ENCODE data around the gene RESF1.

RESF1 gene

GRCh38 chr12:31961137-31961536 is 1.9 kb downstream of the RESF1 start:
- H3K4me3 ChIP-seq (ENCODE audit: low read length), result peak overlapping the region; percentile 71
- no peak for TF ChIP-seq CTCF (IDR thresholded peaks at IDR 0.05; ENCODE audit: insufficient read depth, low read depth, low read length, missing control alignments)
- no peak for DNase-seq (ENCODE audit: low read depth)

- TF ChIP-seq CTCF (IDR thresholded peaks at IDR 0.05; ENCODE audit: insufficient read depth, low read depth, low read length, missing control alignments), result no peak
- H3K4me3 ChIP-seq (ENCODE audit: low read length), result no peak overlapping the region
- no peak for DNase-seq (ENCODE audit: low read depth)
Observed at GRCh38 chr12:31962076-31962475, 2.9 kb downstream of the RESF1 start.

- no peak overlapping the region for H3K4me3 ChIP-seq (ENCODE audit: low read length)
- TF ChIP-seq CTCF (IDR thresholded peaks at IDR 0.05; ENCODE audit: insufficient read depth, low read depth, low read length, missing control alignments), result no peak
- no peak for DNase-seq (ENCODE audit: low read depth)
Observed at GRCh38 chr12:31964280-31964679, 5.1 kb downstream of the RESF1 start.

- no peak for DNase-seq (ENCODE audit: low read depth)
- H3K4me3 ChIP-seq (ENCODE audit: low read length), result no peak overlapping the region
- no peak for TF ChIP-seq CTCF (IDR thresholded peaks at IDR 0.05; ENCODE audit: insufficient read depth, low read depth, low read length, missing control alignments)
Observed at GRCh38 chr12:31965090-31965489, 5.9 kb downstream of the RESF1 start.

GRCh38 chr12:31966558-31967205 is 7.5 kb downstream of the RESF1 start:
- H3K4me3 ChIP-seq (ENCODE audit: low read length), result no peak overlapping the region
- no peak for DNase-seq (ENCODE audit: low read depth)
- no peak for TF ChIP-seq CTCF (IDR thresholded peaks at IDR 0.05; ENCODE audit: insufficient read depth, low read depth, low read length, missing control alignments)

GRCh38 chr12:31967539-31967938 is 8.3 kb downstream of the RESF1 start:
- DNase-seq (ENCODE audit: low read depth), result no peak
- no peak overlapping the region for H3K4me3 ChIP-seq (ENCODE audit: low read length)
- no peak for TF ChIP-seq CTCF (IDR thresholded peaks at IDR 0.05; ENCODE audit: insufficient read depth, low read depth, low read length, missing control alignments)

- peak; percentile 40 for DNase-seq (ENCODE audit: low read depth)
- TF ChIP-seq CTCF (IDR thresholded peaks at IDR 0.05; ENCODE audit: insufficient read depth, low read depth, low read length, missing control alignments), result no peak
- H3K4me3 ChIP-seq (ENCODE audit: low read length), result no peak overlapping the region
Observed at GRCh38 chr12:31970199-31970598, 11.0 kb downstream of the RESF1 start.

Measured in epithelial cell of esophagus (primary cell).